NCI-H2029 treated with DMSO at 0.1 percent for 48 hours (cell line): ENCODE measurements around the gene CHN2.

Source experiments
- DNase-seq: peaks from one replicate; lab custom pipeline; 2025; lab: John Stamatoyannopoulos, UW

Gene CHN2

GRCh38 chr7:29285444-29285793 is 90.8 kb downstream of the CHN2 start:
- no peak for DNase-seq

DNA sequence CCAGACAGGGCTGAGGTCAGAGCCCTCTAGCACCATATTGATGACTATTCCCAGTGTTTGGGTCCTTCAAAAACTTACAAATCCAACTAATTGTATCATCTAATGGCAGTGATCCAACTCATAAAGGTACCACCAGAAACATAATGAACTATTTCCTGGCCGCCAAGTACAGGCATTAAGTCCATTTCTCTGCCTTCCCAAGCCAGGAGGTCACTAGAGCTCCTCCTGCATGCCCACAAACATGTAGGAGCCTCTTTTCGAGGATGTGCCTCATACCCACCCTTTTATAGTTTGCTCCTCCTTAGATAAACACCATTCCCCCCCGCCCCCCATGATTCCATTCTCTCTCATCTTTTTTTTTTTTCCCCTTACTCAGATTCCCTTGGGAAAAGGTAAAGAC is 91.3 kb downstream of the CHN2 start:
- no peak for DNase-seq

DNA sequence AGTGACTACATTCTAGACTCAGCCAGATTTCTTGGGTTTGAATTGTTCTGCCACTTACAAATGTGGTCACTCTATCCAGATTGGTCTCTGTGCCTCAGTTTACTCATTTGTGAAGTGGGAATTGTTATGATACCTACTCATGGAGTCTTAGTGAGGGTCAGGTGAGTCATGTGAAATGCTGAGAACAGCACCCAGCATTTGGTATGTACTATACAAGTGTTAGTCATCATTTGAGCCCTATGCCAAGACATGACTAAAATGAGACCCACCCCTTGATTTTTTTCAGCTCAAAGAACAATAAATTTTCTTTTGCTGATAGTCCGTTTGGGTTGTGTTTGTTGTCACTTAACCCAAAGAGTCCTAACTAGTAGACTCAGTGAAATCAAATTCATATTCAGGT is 92.8 kb downstream of the CHN2 start:
- no peak for DNase-seq

- peak; percentile 68 for DNase-seq
Measured at GRCh38 chr7:29288181-29289091, 93.9 kb downstream of the CHN2 start.

GRCh38 chr7:29289156-29290021 is 94.8 kb downstream of the CHN2 start:
- DNase-seq, result no peak

GRCh38 chr7:29290829-29291228 is 96.3 kb downstream of the CHN2 start:
- DNase-seq, result no peak

- no peak for DNase-seq
Measured at GRCh38 chr7:29291723-29292618, 97.4 kb downstream of the CHN2 start.

DNA sequence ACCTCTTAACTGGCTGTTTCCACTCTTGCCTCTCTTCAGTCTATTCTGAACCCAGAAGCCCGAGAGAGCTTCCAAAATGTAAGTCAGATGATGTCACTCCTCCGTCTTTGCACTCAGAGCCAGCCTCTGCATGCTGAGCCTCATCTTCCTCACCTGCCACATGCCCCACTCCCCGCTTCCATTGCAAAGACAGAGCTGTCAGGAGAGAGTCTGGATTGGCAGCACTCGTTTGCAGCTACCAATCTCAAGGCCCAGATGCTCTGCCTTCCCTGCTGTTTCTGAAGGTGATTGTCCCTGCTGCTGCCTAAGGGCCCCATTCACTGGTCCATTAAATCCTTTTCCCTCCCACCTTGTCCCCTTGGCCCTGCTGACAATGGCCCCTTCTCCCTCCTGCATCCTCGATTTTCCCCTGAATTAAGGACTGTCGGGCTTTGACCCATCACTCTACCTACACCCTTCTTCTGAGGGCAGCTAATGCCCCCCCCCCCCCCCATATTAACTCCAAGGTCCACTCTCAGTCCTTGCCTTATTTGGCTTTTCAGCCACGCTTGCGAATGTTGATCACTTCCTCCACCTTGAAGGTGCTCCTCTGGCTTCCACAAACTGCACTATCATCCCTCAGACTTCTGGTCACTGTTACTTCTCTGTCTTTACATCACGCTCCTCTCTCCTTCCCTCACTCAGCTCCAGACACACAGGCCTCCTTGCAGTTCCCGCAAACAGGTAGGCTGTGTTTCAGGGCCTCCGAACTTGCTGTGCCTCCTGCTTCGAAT is 98.5 kb downstream of the CHN2 start:
- DNase-seq, result no peak

DNA sequence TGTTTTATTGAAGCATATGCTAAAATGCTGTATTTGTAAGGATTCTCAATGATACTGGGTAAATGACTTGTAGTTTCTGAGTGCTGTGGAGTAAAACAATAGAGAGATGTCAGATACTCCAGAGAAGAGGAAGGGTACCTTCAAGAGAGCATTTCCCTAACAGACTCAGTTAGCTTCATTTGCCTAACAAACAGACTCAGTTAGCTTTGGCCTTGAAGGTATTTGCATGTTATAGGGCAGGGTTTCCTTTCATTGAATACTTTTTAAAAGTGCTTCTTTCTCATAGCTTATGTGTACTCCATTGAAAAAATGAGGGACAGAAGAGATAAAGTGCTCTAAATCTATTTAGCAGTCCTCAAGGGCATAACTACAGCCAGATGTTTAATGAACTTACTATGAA is 101.8 kb downstream of the CHN2 start:
- DNase-seq, result no peak

DNA sequence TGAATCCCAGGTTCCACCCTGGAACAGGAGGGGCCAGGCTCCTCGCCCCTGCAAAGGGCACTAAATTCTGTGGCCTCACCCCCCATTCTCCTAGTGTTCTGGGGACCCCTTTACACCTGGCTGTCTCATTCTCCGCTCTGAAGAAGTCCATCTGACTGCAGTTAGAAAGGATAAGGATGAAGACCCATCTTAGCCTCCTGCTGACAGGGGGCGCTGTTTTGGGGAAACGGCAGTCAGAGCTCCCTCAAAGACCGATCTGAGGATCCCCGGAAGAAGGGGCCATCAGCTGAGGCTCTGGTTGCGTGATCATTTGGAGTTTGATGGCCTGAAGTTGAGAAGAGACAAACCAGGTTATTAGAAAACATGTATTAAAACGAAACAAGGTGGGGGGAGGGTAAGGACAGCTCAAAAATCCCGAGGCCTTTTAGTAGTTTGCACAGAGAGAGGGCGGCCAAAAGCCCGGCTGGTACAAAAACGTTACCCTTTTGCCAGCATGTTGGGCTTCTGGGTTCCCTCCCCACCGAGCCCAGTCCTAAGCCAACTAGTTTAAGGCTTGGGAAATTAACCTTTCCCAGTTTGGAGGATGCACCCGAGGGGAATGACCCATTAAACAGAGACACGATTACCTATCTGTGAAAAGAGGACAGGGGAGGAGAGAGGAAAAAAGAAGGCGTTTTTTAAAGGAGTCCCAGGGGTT is 102.8 kb downstream of the CHN2 start:
- DNase-seq, result no peak

DNA sequence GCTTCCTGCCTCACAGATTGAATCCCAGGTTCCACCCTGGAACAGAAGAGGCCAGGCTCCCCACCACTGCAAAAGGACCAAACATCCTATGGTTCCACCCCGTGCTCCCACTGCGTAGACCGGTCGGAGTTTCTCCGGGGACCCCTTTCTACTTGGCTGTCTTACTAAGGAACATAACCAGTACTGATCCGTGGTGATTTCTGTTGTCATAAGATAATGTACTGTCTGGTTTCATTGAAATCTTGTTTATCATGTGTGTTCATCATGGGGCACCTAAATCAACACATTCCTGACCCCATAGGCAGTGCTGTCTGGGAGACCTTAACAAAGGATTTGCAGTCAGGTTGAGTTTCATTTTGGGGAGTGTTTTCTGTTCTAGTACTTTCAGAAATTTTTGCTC is 104.5 kb downstream of the CHN2 start:
- no peak for DNase-seq

DNA sequence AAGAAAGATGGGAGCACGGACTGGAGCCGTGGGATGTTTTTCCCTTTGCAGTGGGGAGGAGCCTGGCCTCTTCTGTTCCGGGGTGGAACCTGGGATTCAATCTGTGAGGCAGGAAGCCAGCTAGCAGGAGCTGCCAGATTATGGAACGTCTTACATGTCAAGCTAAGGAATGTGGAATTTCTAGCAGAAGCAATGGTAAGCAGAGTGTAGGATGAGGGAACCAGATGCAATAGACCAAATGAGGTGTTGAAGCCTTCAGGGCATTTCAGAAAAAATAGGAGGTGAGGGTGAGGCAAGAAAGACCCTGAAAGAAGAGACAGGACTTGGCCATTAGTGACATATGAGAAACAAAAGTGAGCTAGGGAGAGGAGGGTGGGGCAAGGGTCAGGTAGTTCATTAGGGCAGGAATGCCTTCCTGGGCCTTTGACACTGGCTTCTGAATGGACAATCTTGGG is 105.5 kb downstream of the CHN2 start:
- no peak for DNase-seq

GRCh38 chr7:29300649-29301048 is 106.1 kb downstream of the CHN2 start:
- DNase-seq, result no peak

DNA sequence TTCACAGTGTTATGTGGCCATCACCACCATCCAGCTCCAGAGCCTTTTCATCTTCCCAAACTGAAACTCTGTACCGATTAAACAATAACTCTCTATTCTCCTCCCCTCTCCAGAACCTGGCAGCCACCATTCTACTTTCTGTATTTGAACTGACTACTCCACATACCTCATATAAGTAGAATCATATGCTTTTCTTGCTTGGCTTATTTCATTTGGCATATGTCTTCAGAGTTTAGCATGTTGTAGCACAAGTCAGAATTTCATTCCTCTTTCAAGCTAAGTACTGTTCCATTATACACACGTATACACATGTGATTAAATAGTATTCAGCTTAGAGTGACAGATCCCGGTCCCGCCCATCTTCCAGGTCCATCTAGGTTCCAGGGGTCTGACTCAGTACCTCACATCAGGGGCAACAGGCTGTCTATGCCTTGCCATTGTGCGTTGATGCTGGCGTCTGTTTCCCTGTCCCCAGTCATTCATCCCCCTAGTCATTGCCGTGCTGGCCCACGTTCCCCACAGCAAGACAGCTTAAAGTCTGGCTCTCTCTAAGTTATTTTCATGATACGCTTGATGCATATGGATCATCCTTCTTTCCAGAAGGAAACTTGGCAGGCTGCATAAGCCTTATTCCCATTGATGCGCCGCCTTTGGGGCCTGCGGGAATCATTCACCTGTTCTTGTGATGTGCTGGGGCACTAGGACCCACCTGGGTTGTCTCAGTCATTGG is 108.3 kb downstream of the CHN2 start:
- no peak for DNase-seq

- no peak for DNase-seq
Measured at GRCh38 chr7:29304756-29305155, 110.2 kb downstream of the CHN2 start.

- no peak for DNase-seq
Measured at GRCh38 chr7:29306319-29306991, 111.9 kb downstream of the CHN2 start.

DNA sequence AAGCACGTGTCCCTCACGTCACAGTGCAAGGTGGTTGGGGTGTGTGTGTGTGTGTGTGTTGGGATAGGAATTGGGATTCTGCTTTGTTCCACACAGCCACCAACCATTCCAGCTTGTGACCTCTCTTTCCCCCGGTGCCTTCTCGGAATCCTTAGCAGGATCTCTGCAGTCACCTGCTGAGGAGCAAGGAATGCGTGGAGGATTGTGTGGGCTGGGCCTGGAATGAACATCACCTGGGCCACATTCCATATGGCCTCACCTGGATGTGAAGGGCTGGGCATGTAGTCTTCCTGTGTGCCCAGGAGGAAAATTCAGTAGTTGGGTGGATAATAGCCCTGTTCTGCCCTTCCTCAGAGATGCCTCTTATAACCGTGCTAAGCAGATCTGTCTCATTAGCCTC is 113.8 kb downstream of the CHN2 start:
- no peak for DNase-seq

GRCh38 chr7:29309041-29309854 is 114.7 kb downstream of the CHN2 start:
- DNase-seq, result no peak
